GM12878 (cell line): ENCODE results near the gene SRSF9. TPM values are rescaled to one million over a fixed set of nuclear protein-coding genes. Genes with fewer than 3 reads are reported as not detected.

Source experiments
- BRCA1 ChIP-seq: IDR thresholded peaks from 2 replicates; pipeline ENCODE4 v1.6.1; 2011; ENCODE audit warnings: low read depth, low read length, improper control_type of control experiment
- CEBPZ ChIP-seq: fragments of 150-350 bp; IDR thresholded peaks from 2 replicates; pipeline ENCODE4 v1.6.1; 2016; ENCODE audit warnings: low read depth, low read length
- CTCF ChIP-seq, 3 experiments: IDR thresholded peaks in 2 of 3; conservative IDR thresholded peaks in 1 of 3; 2 replicates each; pipeline ENCODE4 v1.5.1; 2011; ENCODE audit warnings: low read depth in 3 of 3, low read length in 3 of 3, mild to moderate bottlenecking in 3 of 3, control low read depth in 2 of 3, moderate library complexity in 2 of 3, inconsistent platforms in 1 of 3, mixed read lengths in 1 of 3; ENCODE audit not compliant: control insufficient read depth in 2 of 3, insufficient read depth in 1 of 3; ENCODE audit errors: extremely low read depth in 1 of 3
- EZH2 ChIP-seq: IDR thresholded peaks from 2 replicates; pipeline ENCODE4 v1.6.1; 2012; ENCODE audit warnings: low read depth, mild to moderate bottlenecking, control low read depth, inconsistent platforms, low read length, borderline replicate concordance; ENCODE audit not compliant: control insufficient read depth
- HCFC1 ChIP-seq: fragments of 150-350 bp; IDR thresholded peaks from 2 replicates; pipeline ENCODE4 v1.6.1; 2014; ENCODE audit warnings: low read length
- HDAC2 ChIP-seq: fragments of 200-600 bp; sonication (generic); IDR thresholded peaks from 2 replicates; pipeline ENCODE4 v1.6.1; 2017
- MYC ChIP-seq: IDR thresholded peaks from 2 replicates; pipeline ENCODE4 v1.6.1; 2011; ENCODE audit warnings: mild to moderate bottlenecking, low read length, moderate library complexity, inconsistent platforms; ENCODE audit not compliant: insufficient read depth, insufficient replicate concordance, insufficient read length, severe bottlenecking
- NR2C1 ChIP-seq: fragments of 450-650 bp; IDR thresholded peaks from 2 replicates; pipeline ENCODE4 v1.6.1; 2017; ENCODE audit warnings: antibody characterized with exemption, mild to moderate bottlenecking, moderate library complexity
- POU2F2 ChIP-seq: IDR thresholded peaks from 3 replicates; pipeline ENCODE4 v1.6.1; 2011; ENCODE audit warnings: low read depth, mild to moderate bottlenecking, low read length, borderline replicate concordance
- PRDM15 ChIP-seq: fragments of 450-650 bp; formaldehyde crosslinking; IDR thresholded peaks from 2 replicates; pipeline ENCODE4 v1.4.0; 2020; ENCODE audit warnings: mild to moderate bottlenecking, moderate library complexity
- RAD51 ChIP-seq: fragments of 450-650 bp; IDR thresholded peaks from 2 replicates; pipeline ENCODE4 v1.6.1; 2016; ENCODE audit warnings: moderate library complexity, mild to moderate bottlenecking, inconsistent platforms
- RFX5 ChIP-seq: IDR thresholded peaks from 2 replicates; pipeline ENCODE4 v1.6.1; 2011; ENCODE audit warnings: low read depth, low read length, improper control_type of control experiment
- SMAD5 ChIP-seq: IDR thresholded peaks from 2 replicates; pipeline ENCODE4 v1.6.1; 2016; ENCODE audit warnings: antibody characterized with exemption, low read depth
- SP1 ChIP-seq: IDR thresholded peaks from one replicate; pipeline ENCODE4 v1.6.1; 2011; ENCODE audit warnings: low read depth, low read length
- SREBF2 ChIP-seq: IDR thresholded peaks from 2 replicates; pipeline ENCODE4 v1.6.1; 2012; ENCODE audit warnings: mild to moderate bottlenecking, low read length
- ZNF687 ChIP-seq: fragments of 450-650 bp; IDR thresholded peaks from 2 replicates; pipeline ENCODE4 v1.6.1; 2017; ENCODE audit warnings: mild to moderate bottlenecking, moderate library complexity
- polyA plus RNA-seq, 11 experiments: library from polyadenylated mRNA; depleted of rRNA in 4 of 11; unstranded in 6 of 11; stranded (reverse) in 5 of 11; fragments of >200 nt; fragmentation: Nextera tagmentation in 4 of 11; fragmentation: Illumina TruSeq in 1 of 11; extraction: Ambion mirVana in 4 of 11; extraction: Trizol in 1 of 11; gene quantifications; 1 replicate in 1 of 11; 2 replicates in 10 of 11; pipeline versions ENCODE4 v1.2.1 to v1.2.3, GENCODE V29; 2011 to 2016; ENCODE audit warnings: inconsistent platforms in 2 of 11, missing spikeins in 2 of 11, low read depth in 1 of 11
- total RNA-seq, 4 experiments: library from RNA; depleted of rRNA in 3 of 4; stranded (reverse); fragments of >200 nt in 3 of 4; fragmentation: Illumina TruSeq in 1 of 4; extraction: Trizol in 1 of 4; gene quantifications; 2 replicates each; pipeline versions ENCODE4 v1.2.1 to v1.2.3, GENCODE V29; 2013 to 2021

Gene SRSF9
- total and polyA plus RNA-seq, 10 of the 15 experiments (the other 5 are each of a cell fraction or from before 2014, with no cell fraction given): 56.2 to 510 (median 186) TPM

- TF ChIP-seq NR2C1 (peak; percentile 49), CTCF (IDR thresholded peaks at IDR 0.05 in 2 of 3, conservative IDR thresholded peaks at IDR 0.05 in 1 of 3; ENCODE audit: control insufficient read depth in 2 of 3, extremely low read depth in 1 of 3, insufficient read depth in 1 of 3, low read depth in 3 of 3, low read length in 3 of 3) (no peak), RAD51 (no peak), SREBF2 (no peak), HCFC1 (peak; percentile 89), MYC (peak; percentile 80), HDAC2 (no peak), BRCA1 (no peak), RFX5 (no peak), SMAD5 (peak; percentile 92), PRDM15 (no peak), SP1 (peak; percentile 53), POU2F2 (no peak; the same call in 1 of the 3 replicates), EZH2 (no peak), CEBPZ (no peak), ZNF687 (peak; percentile 75)
Observed at GRCh38 chr12:120445911-120446843, 23.4 kb downstream of the SRSF9 start, which contains the start of the genes GATC and TRIAP1 (continued).
